ENCODE results near the gene SCYGR5.
"Not testable (repeated sequence)": the region's sequence is repeated elsewhere in the genome, so short reads cannot be mapped to it uniquely, and the experiment has no call there.

The SCYGR5 gene

GRCh38 chr2:227653419-227653818 lies 13.2 kb upstream of the SCYGR5 start:
- Histone ChIP-seq H3K36me3 (ENCODE audit: control insufficient read depth, insufficient read depth, low read length) (no peaks in the 10 kb centered on the region), H3K4me3 (ENCODE audit: low read length) (no peak overlapping the region), H3K9ac (ENCODE audit: low read length) (no peak overlapping the region), H3K4me1 (ENCODE audit: control insufficient read depth, insufficient read depth, low read length) (no peaks in the 10 kb centered on the region), H3K27me3 (ENCODE audit: control insufficient read depth, insufficient read depth, low read length) (no peaks in the 10 kb centered on the region), H3K9me3 (ENCODE audit: control insufficient read depth, low read length) (no peaks in the 10 kb centered on the region)

GRCh38 chr2:227654426-227654825 lies 12.2 kb upstream of the SCYGR5 start:
- Histone ChIP-seq H3K36me3 (ENCODE audit: control insufficient read depth, insufficient read depth, low read length) (no peaks in the 10 kb centered on the region), H3K9me3 (ENCODE audit: control insufficient read depth, low read length) (no peaks in the 10 kb centered on the region), H3K9ac (ENCODE audit: low read length) (no peak overlapping the region), H3K27me3 (ENCODE audit: control insufficient read depth, insufficient read depth, low read length) (no peaks in the 10 kb centered on the region), H3K4me3 (ENCODE audit: low read length) (no peak overlapping the region), H3K4me1 (ENCODE audit: control insufficient read depth, insufficient read depth, low read length) (no peaks in the 10 kb centered on the region)

- Histone ChIP-seq H3K9me3 (ENCODE audit: control insufficient read depth, low read length) (no peaks in the 10 kb centered on the region), H3K27me3 (ENCODE audit: control insufficient read depth, insufficient read depth, low read length) (no peaks in the 10 kb centered on the region), H3K9ac (ENCODE audit: low read length) (no peak overlapping the region), H3K4me1 (ENCODE audit: control insufficient read depth, insufficient read depth, low read length) (no peaks in the 10 kb centered on the region), H3K36me3 (ENCODE audit: control insufficient read depth, insufficient read depth, low read length) (no peaks in the 10 kb centered on the region), H3K4me3 (ENCODE audit: low read length) (no peak overlapping the region)
Measured at GRCh38 chr2:227655454-227655853, 11.2 kb upstream of the SCYGR5 start.

- Histone ChIP-seq H3K9ac (ENCODE audit: low read length) (no peak overlapping the region), H3K9me3 (ENCODE audit: control insufficient read depth, low read length) (no peaks in the 10 kb centered on the region), H3K4me3 (ENCODE audit: low read length) (no peak overlapping the region), H3K36me3 (ENCODE audit: control insufficient read depth, insufficient read depth, low read length) (no peaks in the 10 kb centered on the region), H3K4me1 (ENCODE audit: control insufficient read depth, insufficient read depth, low read length) (no peaks in the 10 kb centered on the region), H3K27me3 (ENCODE audit: control insufficient read depth, insufficient read depth, low read length) (no peaks in the 10 kb centered on the region)
Measured at GRCh38 chr2:227657199-227657845, 9.3 kb upstream of the SCYGR5 start.

GRCh38 chr2:227661025-227661649 lies 5.5 kb upstream of the SCYGR5 start:
- H3K4me1 ChIP-seq (ENCODE audit: control insufficient read depth, insufficient read depth, low read length) = no peaks in the 10 kb centered on the region
- no peak overlapping the region for H3K9ac ChIP-seq (ENCODE audit: low read length)
- no peaks in the 10 kb centered on the region for H3K27me3 ChIP-seq (ENCODE audit: control insufficient read depth, insufficient read depth, low read length)
- H3K4me3 ChIP-seq (ENCODE audit: low read length) = no peak overlapping the region
- H3K9me3 ChIP-seq (ENCODE audit: control insufficient read depth, low read length) = no peaks in the 10 kb centered on the region
- H3K36me3 ChIP-seq (ENCODE audit: control insufficient read depth, insufficient read depth, low read length) = no peaks in the 10 kb centered on the region

GRCh38 chr2:227661827-227662226 lies 4.8 kb upstream of the SCYGR5 start:
- Histone ChIP-seq H3K27me3 (ENCODE audit: control insufficient read depth, insufficient read depth, low read length) (no peaks in the 10 kb centered on the region), H3K4me1 (ENCODE audit: control insufficient read depth, insufficient read depth, low read length) (no peaks in the 10 kb centered on the region), H3K4me3 (ENCODE audit: low read length) (no peak overlapping the region), H3K9me3 (ENCODE audit: control insufficient read depth, low read length) (no peaks in the 10 kb centered on the region), H3K9ac (ENCODE audit: low read length) (no peak overlapping the region), H3K36me3 (ENCODE audit: control insufficient read depth, insufficient read depth, low read length) (no peaks in the 10 kb centered on the region)

- Histone ChIP-seq H3K27me3 (ENCODE audit: control insufficient read depth, insufficient read depth, low read length) (no peaks in the 10 kb centered on the region), H3K4me1 (ENCODE audit: control insufficient read depth, insufficient read depth, low read length) (no peaks in the 10 kb centered on the region), H3K9me3 (ENCODE audit: control insufficient read depth, low read length) (no peaks in the 10 kb centered on the region), H3K36me3 (ENCODE audit: control insufficient read depth, insufficient read depth, low read length) (no peaks in the 10 kb centered on the region), H3K4me3 (ENCODE audit: low read length) (no peak overlapping the region), H3K9ac (ENCODE audit: low read length) (no peak overlapping the region)
Measured at GRCh38 chr2:227665189-227665940, 1.2 kb upstream of the SCYGR5 start.

- no peaks in the 10 kb centered on the region for H3K4me1 ChIP-seq (ENCODE audit: control insufficient read depth, insufficient read depth, low read length)
- no peak overlapping the region for H3K9ac ChIP-seq (ENCODE audit: low read length)
- no peaks in the 10 kb centered on the region for H3K36me3 ChIP-seq (ENCODE audit: control insufficient read depth, insufficient read depth, low read length)
- no peaks in the 10 kb centered on the region for H3K27me3 ChIP-seq (ENCODE audit: control insufficient read depth, insufficient read depth, low read length)
- no peak overlapping the region for H3K4me3 ChIP-seq (ENCODE audit: low read length)
- no peaks in the 10 kb centered on the region for H3K9me3 ChIP-seq (ENCODE audit: control insufficient read depth, low read length)
Measured at GRCh38 chr2:227671170-227671905, 4.7 kb downstream of the SCYGR5 start.

- H3K9me3 ChIP-seq (ENCODE audit: control insufficient read depth, low read length); H3K4me3 ChIP-seq (ENCODE audit: low read length); H3K4me1 ChIP-seq (ENCODE audit: control insufficient read depth, insufficient read depth, low read length); H3K27me3 ChIP-seq (ENCODE audit: control insufficient read depth, insufficient read depth, low read length); H3K9ac ChIP-seq (ENCODE audit: low read length); H3K36me3 ChIP-seq (ENCODE audit: control insufficient read depth, insufficient read depth, low read length): not testable (repeated sequence)
Measured at GRCh38 chr2:227673620-227674019, 7.0 kb downstream of the SCYGR5 start.

- no peak overlapping the region for H3K4me3 ChIP-seq (ENCODE audit: low read length)
- no peaks in the 10 kb centered on the region for H3K36me3 ChIP-seq (ENCODE audit: control insufficient read depth, insufficient read depth, low read length)
- no peaks in the 10 kb centered on the region for H3K27me3 ChIP-seq (ENCODE audit: control insufficient read depth, insufficient read depth, low read length)
- H3K9me3 ChIP-seq (ENCODE audit: control insufficient read depth, low read length) = no peaks in the 10 kb centered on the region
- H3K9ac ChIP-seq (ENCODE audit: low read length) = no peak overlapping the region
- H3K4me1 ChIP-seq (ENCODE audit: control insufficient read depth, insufficient read depth, low read length) = no peaks in the 10 kb centered on the region
Measured at GRCh38 chr2:227674485-227674884, 7.9 kb downstream of the SCYGR5 start.

- Histone ChIP-seq H3K9ac (ENCODE audit: low read length) (no peak overlapping the region), H3K27me3 (ENCODE audit: control insufficient read depth, insufficient read depth, low read length) (no peaks in the 10 kb centered on the region), H3K9me3 (ENCODE audit: control insufficient read depth, low read length) (no peaks in the 10 kb centered on the region), H3K4me3 (ENCODE audit: low read length) (no peak overlapping the region), H3K4me1 (ENCODE audit: control insufficient read depth, insufficient read depth, low read length) (no peaks in the 10 kb centered on the region), H3K36me3 (ENCODE audit: control insufficient read depth, insufficient read depth, low read length) (no peaks in the 10 kb centered on the region)
Measured at GRCh38 chr2:227677928-227678327, 11.3 kb downstream of the SCYGR5 start.

GRCh38 chr2:227684258-227684657 lies 17.7 kb downstream of the SCYGR5 start:
- Histone ChIP-seq H3K9ac (ENCODE audit: low read length) (no peak overlapping the region), H3K9me3 (ENCODE audit: control insufficient read depth, low read length) (no peaks in the 10 kb centered on the region), H3K4me3 (ENCODE audit: low read length) (no peak overlapping the region), H3K27me3 (ENCODE audit: control insufficient read depth, insufficient read depth, low read length) (no peaks in the 10 kb centered on the region), H3K36me3 (ENCODE audit: control insufficient read depth, insufficient read depth, low read length) (no peaks in the 10 kb centered on the region), H3K4me1 (ENCODE audit: control insufficient read depth, insufficient read depth, low read length) (no peaks in the 10 kb centered on the region)

All from mucosa of stomach (tissue), 1 donor.